Activated CD8-positive, alpha-beta memory T cell treated with anti-CD3 and anti-CD28 coated beads, Interleukin-2, amount 50 U/mL, for 1 hour (primary cell): ENCODE results near the gene GSTT2B.
"Not testable (repeated sequence)": the region's sequence is repeated elsewhere in the genome, so short reads cannot be mapped to it uniquely, and the experiment has no call there.

ENCODE experiments used
- DNase-seq: peaks from one replicate; pipeline ENCODE4 v3.0.0-alpha.2; 2020; ENCODE audit errors: extremely low read depth

The GSTT2B gene

GRCh38 chr22:23986089-23986488 is 25.1 kb upstream of the GSTT2B start:
- not testable (repeated sequence) for DNase-seq

GRCh38 chr22:23984430-23984829 is 23.4 kb upstream of the GSTT2B start:
- DNase-seq, result no peak

GRCh38 chr22:23980567-23980966 is 19.6 kb upstream of the GSTT2B start:
- not testable (repeated sequence) for DNase-seq

GRCh38 chr22:23979557-23980240 is 18.7 kb upstream of the GSTT2B start, which contains the start of gene GSTT2:
GSTT2 (plus strand) TSS chr22:23980134.
- DNase-seq, result not testable (repeated sequence)

- DNase-seq, result not testable (repeated sequence)
These were observed 16.3 kb upstream of the GSTT2B start for GRCh38 chr22:23977304-23977703.

- DNase-seq, result not testable (repeated sequence)
These were observed 13.9 kb upstream of the GSTT2B start for GRCh38 chr22:23974836-23975352.

GRCh38 chr22:23974345-23974744 is 13.3 kb upstream of the GSTT2B start, which contains the start of gene DDT:
DDT (minus strand) TSS chr22:23974441; CDS start chr22:23974414, 27 bp downstream.
- DNase-seq, result not testable (repeated sequence)

GRCh38 chr22:23971927-23972326 is 10.9 kb upstream of the GSTT2B start:
- not testable (repeated sequence) for DNase-seq

- DNase-seq, result no peak
These were observed 10.0 kb upstream of the GSTT2B start for GRCh38 chr22:23970816-23971486.

- DNase-seq, result no peak
These were observed 9.2 kb upstream of the GSTT2B start for GRCh38 chr22:23970201-23970641.

- no peak for DNase-seq
These were observed 8.1 kb upstream of the GSTT2B start for GRCh38 chr22:23969071-23969470.

- DNase-seq, result not testable (repeated sequence)
These were observed 5.6 kb upstream of the GSTT2B start, which contains the start of gene DDTL for GRCh38 chr22:23966568-23966967. DDTL (plus strand) TSS chr22:23966888; CDS start chr22:23966915, 27 bp downstream.

DNA sequence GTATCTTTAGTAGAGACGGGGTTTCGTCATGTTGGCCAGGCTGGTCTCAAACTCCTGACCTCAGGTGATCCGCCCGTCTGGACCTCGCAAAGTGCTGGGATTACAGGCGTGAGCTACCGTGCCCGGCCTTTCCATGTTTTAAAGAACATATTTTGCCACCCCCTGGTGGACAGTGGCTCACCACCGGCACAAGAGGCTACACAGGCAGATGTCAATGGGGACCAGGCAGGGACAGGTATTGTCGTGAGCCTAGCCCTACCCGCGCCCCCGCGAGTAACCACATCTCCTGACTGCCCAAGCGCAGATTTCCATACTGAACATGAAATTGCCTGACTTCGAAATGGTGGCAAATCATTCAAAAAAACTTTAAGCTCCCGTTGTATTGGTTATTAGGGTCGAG is 5.1 kb upstream of the GSTT2B start:
- not testable (repeated sequence) for DNase-seq

GRCh38 chr22:23956301-23956900 is 4.6 kb downstream of the GSTT2B start:
- not testable (repeated sequence) for DNase-seq

DNA sequence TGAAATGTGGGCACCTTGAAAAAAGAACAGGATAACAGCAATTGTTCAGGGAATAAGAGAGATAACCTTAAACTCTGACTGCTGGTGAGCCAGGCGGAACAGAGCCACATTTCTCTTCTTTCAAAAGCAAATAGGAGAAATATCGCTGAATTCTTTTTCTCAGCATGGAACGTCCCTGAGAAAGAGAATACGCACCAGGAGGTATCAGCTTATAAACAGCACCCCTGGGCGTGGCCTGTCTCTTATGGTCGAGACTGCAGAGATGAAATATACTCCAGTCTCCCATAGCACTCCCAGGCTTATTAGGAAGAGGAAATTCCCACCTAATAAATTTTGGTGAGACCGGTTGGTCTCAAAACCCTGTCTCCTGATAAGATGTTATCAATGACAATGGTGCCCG is 5.1 kb downstream of the GSTT2B start:
- not testable (repeated sequence) for DNase-seq

- DNase-seq, result not testable (repeated sequence)
These were observed 6.0 kb downstream of the GSTT2B start for GRCh38 chr22:23954991-23955305.

- not testable (repeated sequence) for DNase-seq
These were observed 6.6 kb downstream of the GSTT2B start for GRCh38 chr22:23954193-23954990.

DNA sequence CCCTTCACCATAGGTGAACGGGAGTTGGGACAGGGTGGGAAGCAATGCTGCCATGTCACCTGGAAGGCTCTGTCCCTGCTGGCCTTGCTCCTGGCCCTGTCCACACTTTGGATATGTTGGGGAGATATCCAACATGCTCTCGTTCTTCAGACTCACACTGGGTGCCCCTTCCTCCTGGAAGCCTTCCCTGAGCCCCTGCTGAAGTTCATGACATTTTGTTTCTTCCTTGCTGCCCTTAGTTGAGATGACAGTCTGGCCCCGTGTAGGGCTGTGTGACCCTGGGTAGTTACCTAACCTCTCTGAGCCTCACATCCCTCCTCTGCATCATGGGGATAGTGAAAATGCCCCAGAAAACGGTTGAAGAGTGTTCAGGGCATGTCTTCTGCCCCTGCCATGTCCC is 7.5 kb downstream of the GSTT2B start:
- not testable (repeated sequence) for DNase-seq

DNA sequence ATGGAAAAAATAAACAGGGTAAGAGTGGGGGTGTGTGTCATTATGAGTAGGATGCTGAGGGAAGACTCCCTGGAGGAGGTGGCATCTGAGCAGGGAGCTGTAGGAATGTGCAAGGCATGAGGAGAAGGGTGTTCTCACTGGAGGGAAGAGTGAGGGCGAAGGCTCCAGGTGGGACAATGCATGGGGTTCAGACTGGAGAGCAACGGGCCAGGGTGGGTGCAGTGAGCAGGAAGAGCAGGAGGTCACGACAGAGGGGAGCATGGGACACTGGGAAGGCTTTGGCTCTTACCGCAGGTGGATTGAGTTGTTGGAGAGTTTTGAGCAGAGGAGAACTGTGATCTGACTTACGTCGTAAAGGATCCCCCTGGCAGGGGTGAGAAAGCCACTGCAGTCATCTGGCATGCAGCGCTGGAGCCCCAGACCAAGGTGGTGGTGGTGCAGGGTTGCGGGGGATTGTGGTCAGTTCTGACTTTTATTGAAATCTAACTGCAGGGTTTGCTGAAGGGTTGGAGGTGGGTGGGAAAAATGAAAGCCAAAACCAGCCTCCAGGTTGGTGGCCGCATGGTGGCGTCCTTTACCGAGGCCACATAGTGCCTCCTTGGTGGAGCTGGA is 8.1 kb downstream of the GSTT2B start:
- not testable (repeated sequence) for DNase-seq

- DNase-seq, result not testable (repeated sequence)
These were observed 9.6 kb downstream of the GSTT2B start for GRCh38 chr22:23951383-23951782.

GRCh38 chr22:23949764-23950163 is 11.2 kb downstream of the GSTT2B start:
- DNase-seq, result not testable (repeated sequence)
